Measurements from ENCODE around the gene FOXA2. TPM values are rescaled to one million over a fixed set of nuclear protein-coding genes. Genes with fewer than 3 reads are reported as not detected.
"Not testable (repeated sequence)": the region's sequence is repeated elsewhere in the genome, so short reads cannot be mapped to it uniquely, and the experiment has no call there.

FOXA2 gene
- total and polyA plus RNA-seq, 2 donors (not counting 1 experiment from before 2014, with no cell fraction given) = not detected

- Histone ChIP-seq H3K9me3 (ENCODE audit: control insufficient read depth, insufficient read depth, low read depth, low read length) (no peaks in the 10 kb centered on the region), H2AFZ (ENCODE audit: low read length) (no peak overlapping the region), H3K4me1 (ENCODE audit: control insufficient read depth, extremely low read depth, insufficient read depth, low read length) (no peaks in the 10 kb centered on the region), H4K20me1 (ENCODE audit: control insufficient read depth, extremely low read depth, insufficient read depth, low read length) (no peaks in the 10 kb centered on the region), H3K27ac (ENCODE audit: insufficient read depth, low read length) (no peak overlapping the region), H3K4me2 (ENCODE audit: extremely low read depth, insufficient read depth, low read length) (no peak overlapping the region), H3K9ac (ENCODE audit: insufficient read depth, low read length) (no peak overlapping the region), H3K79me2 (ENCODE audit: control insufficient read depth, insufficient read depth, low read length) (no peaks in the 10 kb centered on the region), H3K36me3 (ENCODE audit: control insufficient read depth, insufficient read depth, low read length) (no peaks in the 10 kb centered on the region), H3K4me3 (replicated peaks in 1 of 4; ENCODE audit: control extremely low read depth in 1 of 4, insufficient read depth in 1 of 4, low read depth in 3 of 4, low read length in 4 of 4) (no peak overlapping the region), H3K27me3 (ENCODE audit: control insufficient read depth, insufficient read depth, low read length) (no peaks in the 10 kb centered on the region)
- no peak for TF ChIP-seq EZH2 (IDR thresholded peaks at IDR 0.05; ENCODE audit: low read length, missing control alignments)
- TF ChIP-seq, protein P1, sequence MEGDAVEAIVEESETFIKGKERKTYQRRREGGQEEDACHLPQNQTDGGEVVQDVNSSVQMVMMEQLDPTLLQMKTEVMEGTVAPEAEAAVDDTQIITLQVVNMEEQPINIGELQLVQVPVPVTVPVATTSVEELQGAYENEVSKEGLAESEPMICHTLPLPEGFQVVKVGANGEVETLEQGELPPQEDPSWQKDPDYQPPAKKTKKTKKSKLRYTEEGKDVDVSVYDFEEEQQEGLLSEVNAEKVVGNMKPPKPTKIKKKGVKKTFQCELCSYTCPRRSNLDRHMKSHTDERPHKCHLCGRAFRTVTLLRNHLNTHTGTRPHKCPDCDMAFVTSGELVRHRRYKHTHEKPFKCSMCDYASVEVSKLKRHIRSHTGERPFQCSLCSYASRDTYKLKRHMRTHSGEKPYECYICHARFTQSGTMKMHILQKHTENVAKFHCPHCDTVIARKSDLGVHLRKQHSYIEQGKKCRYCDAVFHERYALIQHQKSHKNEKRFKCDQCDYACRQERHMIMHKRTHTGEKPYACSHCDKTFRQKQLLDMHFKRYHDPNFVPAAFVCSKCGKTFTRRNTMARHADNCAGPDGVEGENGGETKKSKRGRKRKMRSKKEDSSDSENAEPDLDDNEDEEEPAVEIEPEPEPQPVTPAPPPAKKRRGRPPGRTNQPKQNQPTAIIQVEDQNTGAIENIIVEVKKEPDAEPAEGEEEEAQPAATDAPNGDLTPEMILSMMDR (conservative IDR thresholded peaks at IDR 0.05 in 1 of 2, IDR thresholded peaks at IDR 0.05 in 1 of 2; ENCODE audit: low read depth in 1 of 2, low read length in 2 of 2) = no peak
- DNase-seq (ENCODE audit: low read depth in 2 of 2) = no peak
Measured at GRCh38 chr20:22601361-22602141, 17.2 kb upstream of the FOXA2 start.

DNA sequence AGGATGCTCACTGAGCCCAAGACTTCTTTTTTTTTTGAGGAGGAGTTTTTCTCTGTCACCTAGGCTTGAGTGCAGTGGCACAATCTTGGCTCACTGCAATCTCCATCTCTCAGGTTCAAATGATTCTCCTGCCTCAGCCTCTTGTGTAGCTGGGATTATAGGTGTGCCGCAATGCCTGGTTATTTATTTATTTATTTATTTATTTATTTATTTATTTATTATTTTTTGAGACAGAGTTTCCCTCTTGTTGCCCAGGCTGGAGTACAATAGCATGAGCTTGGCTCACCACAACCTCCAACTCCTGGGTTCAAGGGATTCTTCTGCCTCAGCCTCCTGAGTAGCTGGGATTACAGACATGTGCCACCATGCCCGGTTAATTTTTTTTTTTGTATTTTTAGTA lies 14.9 kb upstream of the FOXA2 start:
- H3K27me3 ChIP-seq (ENCODE audit: control insufficient read depth, insufficient read depth, low read length); H3K4me3 ChIP-seq (replicated peaks in 1 of 4; ENCODE audit: control extremely low read depth in 1 of 4, insufficient read depth in 1 of 4, low read depth in 3 of 4, low read length in 4 of 4); H3K4me2 ChIP-seq (ENCODE audit: extremely low read depth, insufficient read depth, low read length); DNase-seq (ENCODE audit: low read depth in 2 of 2); H3K9ac ChIP-seq (ENCODE audit: insufficient read depth, low read length); H3K27ac ChIP-seq (ENCODE audit: insufficient read depth, low read length); H3K36me3 ChIP-seq (ENCODE audit: control insufficient read depth, insufficient read depth, low read length); H4K20me1 ChIP-seq (ENCODE audit: control insufficient read depth, extremely low read depth, insufficient read depth, low read length); H3K9me3 ChIP-seq (ENCODE audit: control insufficient read depth, insufficient read depth, low read depth, low read length); H3K4me1 ChIP-seq (ENCODE audit: control insufficient read depth, extremely low read depth, insufficient read depth, low read length); H2AFZ ChIP-seq (ENCODE audit: low read length); H3K79me2 ChIP-seq (ENCODE audit: control insufficient read depth, insufficient read depth, low read length): not testable (repeated sequence)

GRCh38 chr20:22597303-22597702 lies 12.9 kb upstream of the FOXA2 start:
- TF ChIP-seq, protein P1 (conservative IDR thresholded peaks at IDR 0.05 in 1 of 2, IDR thresholded peaks at IDR 0.05 in 1 of 2; ENCODE audit: low read depth in 1 of 2, low read length in 2 of 2) = no peak
- TF ChIP-seq EZH2 (IDR thresholded peaks at IDR 0.05; ENCODE audit: low read length, missing control alignments) = no peak
- Histone ChIP-seq H3K4me2 (ENCODE audit: extremely low read depth, insufficient read depth, low read length) (no peak overlapping the region), H3K27ac (ENCODE audit: insufficient read depth, low read length) (no peak overlapping the region), H3K36me3 (ENCODE audit: control insufficient read depth, insufficient read depth, low read length) (no peaks in the 10 kb centered on the region), H3K27me3 (ENCODE audit: control insufficient read depth, insufficient read depth, low read length) (no peaks in the 10 kb centered on the region), H3K4me3 (replicated peaks in 1 of 4; ENCODE audit: control extremely low read depth in 1 of 4, insufficient read depth in 1 of 4, low read depth in 3 of 4, low read length in 4 of 4) (no peak overlapping the region), H3K79me2 (ENCODE audit: control insufficient read depth, insufficient read depth, low read length) (no peaks in the 10 kb centered on the region), H3K4me1 (ENCODE audit: control insufficient read depth, extremely low read depth, insufficient read depth, low read length) (no peaks in the 10 kb centered on the region), H3K9me3 (ENCODE audit: control insufficient read depth, insufficient read depth, low read depth, low read length) (no peaks in the 10 kb centered on the region), H4K20me1 (ENCODE audit: control insufficient read depth, extremely low read depth, insufficient read depth, low read length) (no peaks in the 10 kb centered on the region), H3K9ac (ENCODE audit: insufficient read depth, low read length) (no peak overlapping the region), H2AFZ (ENCODE audit: low read length) (no peak overlapping the region)
- DNase-seq (ENCODE audit: low read depth in 2 of 2) = no peak

Data from fibroblast of lung (primary cell).